Body of pancreas (tissue), 4 donors: ENCODE measurements around the gene CD300E.

Experiments
- CTCF ChIP-seq, 7 experiments: fragments of 450-650 bp in 4 of 7; fragments of 200-600 bp in 3 of 7; sonication (generic) in 3 of 7; IDR thresholded peaks; one replicate each; pipeline ENCODE4 v1.5.1; 2016 to 2019; ENCODE audit warnings: antibody characterized with exemption in 7 of 7
- POLR2A ChIP-seq, 3 donors: fragments of 450-650 bp; IDR thresholded peaks; one replicate each; pipeline ENCODE4 v1.6.1; 2016; ENCODE audit warnings: antibody characterized with exemption in 3 of 3, mild to moderate bottlenecking in 2 of 3

- TF ChIP-seq CTCF (IDR thresholded peaks at IDR 0.05) (no peak), POLR2A (IDR thresholded peaks at IDR 0.05) (no peak)
These were observed 19.5 kb upstream of the CD300E start for GRCh38 chr17:74642995-74643394.
